GM10248 (cell line): ENCODE measurements around the gene KDF1.

Experiments used
- CTCF ChIA-PET: fragments of 300-600 bp; sonication (Branson Sonifier 250); formaldehyde crosslinking; extraction: SDS; loops from one replicate; lab custom pipeline; 2021; ENCODE audit warnings: antibody characterized with exemption; lab: Yijun Ruan, JAX
- POLR2A ChIA-PET: fragments of 350-650 bp; sonication (Branson Sonifier 250); formaldehyde crosslinking; extraction: SDS; loops from one replicate; lab custom pipeline; 2020; ENCODE audit warnings: antibody characterized with exemption; lab: Yijun Ruan, JAX
- DNase-seq: peaks from one replicate; pipeline ENCODE4 v3.0.0; 2012; ENCODE audit errors: extremely low spot score
- TF ChIP-seq, protein P1 (sequence below): IDR thresholded peaks from 2 replicates; pipeline ENCODE4 v1.5.1; 2012; ENCODE audit warnings: mild to moderate bottlenecking, low read depth; ENCODE audit errors: extremely low read depth, missing control alignments, control extremely low read depth

Gene KDF1

DNA sequence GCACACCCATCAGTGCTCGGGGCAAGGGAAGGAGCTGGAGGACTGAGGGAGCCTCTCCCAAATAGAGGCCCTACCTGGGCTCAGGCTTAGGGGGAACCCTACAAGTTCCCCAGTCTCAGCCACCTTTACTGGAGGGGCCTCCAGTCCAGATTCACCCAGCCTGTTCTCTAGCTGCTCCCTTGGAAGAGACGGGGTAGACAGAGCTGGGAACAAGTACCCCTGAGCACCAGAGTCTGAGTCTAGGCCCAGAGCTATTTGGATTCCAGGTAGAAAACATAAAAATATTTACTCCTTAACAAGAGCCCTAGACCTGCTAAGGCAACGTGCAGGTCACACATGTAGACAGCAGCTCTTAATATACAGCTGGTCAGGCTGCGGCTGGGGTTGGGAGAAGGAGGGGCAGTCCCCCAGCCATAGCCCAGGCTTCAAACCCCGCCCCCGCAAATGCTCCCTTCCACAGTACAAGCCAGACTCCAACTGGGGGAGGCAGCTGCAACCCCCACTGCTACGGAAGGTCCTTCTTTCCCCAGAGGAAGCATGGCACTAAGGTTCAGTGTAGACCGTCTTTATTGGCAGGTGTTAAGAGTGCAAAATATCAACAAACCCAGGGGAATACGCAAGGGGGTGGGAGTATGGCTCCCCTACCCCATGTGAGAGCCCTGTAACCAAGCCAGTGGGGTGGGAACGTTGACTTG lies 44.4 kb upstream of the KDF1 start:
- ChIA-PET CTCF (interaction anchor here (0.9 to 1.5 kb wide), 3 partner anchors 10 to 39 kb away, joined by 3 to 5 read pairs (median 3); partner anchors contain the start of gene TRNP1), POLR2A (no interaction called here)
- TF ChIP-seq, protein P1, sequence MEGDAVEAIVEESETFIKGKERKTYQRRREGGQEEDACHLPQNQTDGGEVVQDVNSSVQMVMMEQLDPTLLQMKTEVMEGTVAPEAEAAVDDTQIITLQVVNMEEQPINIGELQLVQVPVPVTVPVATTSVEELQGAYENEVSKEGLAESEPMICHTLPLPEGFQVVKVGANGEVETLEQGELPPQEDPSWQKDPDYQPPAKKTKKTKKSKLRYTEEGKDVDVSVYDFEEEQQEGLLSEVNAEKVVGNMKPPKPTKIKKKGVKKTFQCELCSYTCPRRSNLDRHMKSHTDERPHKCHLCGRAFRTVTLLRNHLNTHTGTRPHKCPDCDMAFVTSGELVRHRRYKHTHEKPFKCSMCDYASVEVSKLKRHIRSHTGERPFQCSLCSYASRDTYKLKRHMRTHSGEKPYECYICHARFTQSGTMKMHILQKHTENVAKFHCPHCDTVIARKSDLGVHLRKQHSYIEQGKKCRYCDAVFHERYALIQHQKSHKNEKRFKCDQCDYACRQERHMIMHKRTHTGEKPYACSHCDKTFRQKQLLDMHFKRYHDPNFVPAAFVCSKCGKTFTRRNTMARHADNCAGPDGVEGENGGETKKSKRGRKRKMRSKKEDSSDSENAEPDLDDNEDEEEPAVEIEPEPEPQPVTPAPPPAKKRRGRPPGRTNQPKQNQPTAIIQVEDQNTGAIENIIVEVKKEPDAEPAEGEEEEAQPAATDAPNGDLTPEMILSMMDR: no peak
- DNase-seq: no peak

DNA sequence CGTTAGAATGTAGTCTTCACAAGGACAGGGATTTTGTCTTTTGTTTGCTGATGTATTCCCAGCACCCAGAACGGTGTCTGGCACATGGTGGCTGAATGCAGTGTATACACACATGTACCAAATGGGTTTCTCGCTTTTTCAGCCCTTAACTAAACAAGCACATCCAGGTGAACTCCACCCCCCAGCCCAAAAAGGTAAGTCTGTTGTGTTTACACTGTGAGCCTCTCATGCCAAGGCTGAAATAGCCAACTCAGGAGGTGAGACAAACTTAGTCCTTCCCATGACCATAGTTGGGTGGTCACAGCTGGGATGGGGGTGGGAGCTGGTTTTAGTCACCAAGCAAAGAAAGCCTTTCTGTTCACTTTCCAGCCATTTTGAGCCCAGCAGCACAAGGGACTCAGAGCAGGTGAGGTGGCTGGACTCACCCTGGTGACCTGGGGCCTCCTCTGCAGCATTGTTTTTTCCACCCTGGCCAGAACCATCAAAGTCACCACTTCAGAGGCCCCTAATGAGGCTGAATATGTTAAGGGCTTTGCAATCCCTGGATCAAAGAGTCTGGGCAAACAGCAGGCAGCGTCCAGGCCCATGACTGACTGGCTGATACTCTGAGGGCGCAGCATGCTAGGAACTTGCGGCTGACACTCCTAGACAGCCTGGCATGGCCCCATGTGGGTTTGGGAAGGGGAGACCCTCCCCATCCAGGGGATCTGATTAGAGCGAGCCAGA lies 43.6 kb upstream of the KDF1 start:
- ChIA-PET CTCF (interaction anchor here (0.9 to 1.5 kb wide), 2 partner anchors 10 to 40 kb away, joined by 3 to 5 read pairs; partner anchors contain the start of gene TRNP1), POLR2A (no interaction called here)

DNA sequence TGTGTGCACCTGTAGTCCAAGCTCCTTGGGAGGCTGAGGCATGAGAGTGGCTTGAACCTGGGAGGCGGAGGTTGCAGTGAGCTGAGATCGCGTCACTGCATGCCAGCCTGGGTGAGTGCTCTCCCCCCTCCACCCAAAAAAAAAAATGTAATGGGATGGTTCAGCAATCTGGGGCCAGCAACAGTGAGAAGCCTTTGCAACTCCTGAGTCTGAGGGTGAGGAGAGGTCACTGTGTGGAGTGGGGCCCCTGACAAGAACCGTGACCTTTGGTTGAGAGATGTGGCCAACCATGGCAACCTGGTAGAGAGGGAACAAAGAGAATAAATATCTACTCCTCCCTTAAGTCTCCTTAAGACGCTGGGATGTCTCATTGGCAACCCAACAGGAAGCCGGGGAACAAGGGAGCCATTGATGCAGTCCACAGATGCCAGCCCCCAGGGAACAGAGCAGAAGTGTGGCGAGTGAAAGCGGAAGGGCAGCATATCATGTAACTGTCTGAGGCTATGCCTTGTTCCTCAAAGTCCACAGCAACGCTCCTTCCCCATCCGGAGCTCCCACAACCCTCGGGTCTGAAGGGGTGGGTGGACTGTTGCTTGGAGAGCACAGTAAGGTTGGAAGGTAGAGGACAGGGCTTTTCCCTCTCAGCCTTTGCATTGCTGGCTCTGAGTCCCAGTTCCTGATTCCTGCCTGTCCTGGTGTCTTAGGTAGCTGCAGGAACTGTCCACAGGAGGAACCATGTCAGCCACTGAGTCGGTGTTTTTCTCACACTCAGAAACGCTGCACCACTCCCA lies 41.5 kb upstream of the KDF1 start:
- no peak for DNase-seq
- CTCF ChIA-PET: interaction anchor here (1.2 kb wide), 1 partner anchor 97 kb away, joined by 3 read pairs; no protein-coding TSS in a partner anchor
- TF ChIP-seq, protein P1: no peak
- POLR2A ChIA-PET: interaction anchor here (0.6 kb wide), 1 partner anchor 233 kb away, joined by 3 read pairs; no protein-coding TSS in a partner anchor

More for the DNA sequence above, 43.6 kb upstream of the KDF1 start:
- TF ChIP-seq, protein P1: no peak
- no peak for DNase-seq

DNA sequence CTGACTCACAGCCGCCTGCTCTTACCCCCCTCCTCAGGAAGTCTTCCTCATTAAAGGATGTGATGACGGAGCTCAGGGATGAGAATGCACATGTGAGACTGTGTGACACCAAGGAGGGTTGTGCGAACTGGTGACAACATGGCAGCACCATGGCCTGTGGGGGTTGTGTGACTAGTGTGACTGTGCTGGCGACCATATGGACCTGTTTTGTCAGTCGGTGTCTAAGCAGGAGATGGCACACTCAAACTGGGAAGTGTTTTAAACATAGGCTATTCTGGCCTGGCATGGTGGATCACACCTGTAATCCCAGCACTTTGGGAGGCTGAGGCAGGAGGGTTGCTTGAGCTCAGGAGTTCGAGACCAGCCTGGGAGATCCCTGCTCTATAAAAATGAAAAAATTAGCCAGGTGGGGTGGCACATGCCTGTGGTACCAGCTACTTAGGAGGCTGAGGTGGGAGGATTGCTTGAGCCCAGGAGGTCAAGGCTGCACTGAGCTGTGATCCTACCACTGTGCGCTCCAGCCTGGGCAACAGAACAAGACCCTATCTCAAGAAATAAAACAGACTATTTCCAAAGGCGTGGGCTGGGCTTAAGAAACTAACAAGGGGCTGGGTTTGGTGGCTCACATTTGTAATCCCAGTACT lies 40.7 kb upstream of the KDF1 start:
- TF ChIP-seq, protein P1: no peak
- DNase-seq: no peak
- POLR2A ChIA-PET: no interaction called here
- CTCF ChIA-PET: no interaction called here

DNA sequence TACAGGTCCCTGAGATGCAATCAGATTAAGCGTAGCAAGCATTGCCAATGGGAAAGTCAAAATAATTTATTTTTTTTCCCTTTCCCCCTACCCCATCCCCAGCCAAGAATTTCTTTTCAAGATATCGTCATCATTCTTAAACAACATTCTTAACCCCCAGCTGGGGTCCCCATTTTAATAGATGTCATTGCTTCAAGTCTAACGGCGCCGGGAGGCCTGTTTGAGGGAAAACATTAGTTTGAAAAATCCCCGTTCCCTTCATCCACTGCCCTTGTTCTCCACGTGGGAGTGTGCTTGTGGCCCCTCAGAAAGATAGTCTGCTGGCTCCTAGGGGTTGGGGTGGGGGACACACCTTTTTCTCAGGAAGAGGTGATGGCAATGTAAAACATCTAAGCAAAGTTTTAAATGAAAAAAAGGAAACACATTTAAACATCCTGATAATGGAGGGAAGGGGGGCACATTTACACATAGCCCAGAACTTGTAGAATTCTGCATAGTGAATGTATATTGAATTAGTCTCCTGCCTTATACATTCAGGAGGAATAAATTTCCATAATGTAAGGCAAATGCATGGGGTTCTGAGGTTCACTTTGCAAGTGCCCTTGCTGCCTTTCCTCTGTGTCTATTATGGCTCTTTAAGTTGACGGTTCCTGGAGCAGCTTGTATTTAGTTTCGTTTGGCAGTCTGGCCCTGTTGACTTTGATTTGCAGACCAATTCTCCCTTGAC lies 40.0 kb upstream of the KDF1 start:
- CTCF ChIA-PET: interaction anchor here (4.3 kb wide), 1 partner anchor 15 kb away, joined by 22 read pairs; no protein-coding TSS in a partner anchor
- POLR2A ChIA-PET: no interaction called here
- TF ChIP-seq, protein P1: no peak
- DNase-seq: no peak
